Transverse colon (tissue), 3 donors: ENCODE results near the gene NR2F1-AS1.

ENCODE experiments used
- EP300 ChIP-seq: sonication (generic); formaldehyde crosslinking; IDR thresholded peaks from one replicate; pipeline ENCODE4 v1.6.1; 2017; ENCODE audit warnings: antibody characterized with exemption, low read depth
- TF ChIP-seq, protein P1 (sequence below), 5 experiments: fragments of 200-600 bp in 3 of 5; fragments of 450-650 bp in 2 of 5; sonication (generic) in 3 of 5; IDR thresholded peaks; 1 replicate in 2 of 5; 2 replicates in 3 of 5; pipeline ENCODE4 v1.5.1; 2016 to 2017; ENCODE audit warnings: antibody characterized with exemption in 5 of 5, inconsistent platforms in 3 of 5, mild to moderate bottlenecking in 2 of 5, moderate library complexity in 1 of 5

DNA sequence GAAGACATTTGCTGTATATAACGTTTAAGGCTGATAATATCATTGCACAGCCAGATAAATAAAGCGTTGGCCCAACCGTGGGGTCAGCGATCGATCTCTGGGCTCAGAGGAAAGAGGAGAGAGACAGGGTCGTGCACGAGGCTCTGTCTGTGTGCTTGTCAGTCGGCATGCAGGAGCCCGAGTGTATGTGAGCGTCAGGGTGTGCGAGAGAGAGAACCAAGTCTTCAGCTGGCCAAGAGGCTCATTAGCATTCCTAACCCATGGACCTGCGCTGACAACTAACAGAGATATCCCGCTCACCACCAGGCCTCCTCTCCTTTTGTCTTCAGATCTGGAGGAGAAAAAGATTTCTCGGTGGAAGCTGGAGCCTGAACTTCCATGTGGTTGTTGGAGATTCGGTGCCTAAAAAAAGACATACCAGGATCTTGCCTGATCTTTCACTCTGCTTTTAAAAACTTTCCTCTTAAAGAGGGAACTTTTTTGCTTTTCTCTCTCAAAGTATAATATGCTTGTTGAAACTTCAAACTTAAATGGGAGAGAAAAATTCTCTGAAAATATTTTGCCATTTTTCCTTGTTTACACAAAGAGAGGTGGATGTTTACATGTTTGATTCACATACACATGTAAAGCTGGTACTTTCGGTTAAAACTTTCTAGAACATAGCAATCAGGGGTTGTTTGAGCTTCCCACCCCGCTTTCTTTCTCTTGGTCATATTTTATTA, 18.5 kb upstream of the NR2F1-AS1 start:
- TF ChIP-seq, protein P1, sequence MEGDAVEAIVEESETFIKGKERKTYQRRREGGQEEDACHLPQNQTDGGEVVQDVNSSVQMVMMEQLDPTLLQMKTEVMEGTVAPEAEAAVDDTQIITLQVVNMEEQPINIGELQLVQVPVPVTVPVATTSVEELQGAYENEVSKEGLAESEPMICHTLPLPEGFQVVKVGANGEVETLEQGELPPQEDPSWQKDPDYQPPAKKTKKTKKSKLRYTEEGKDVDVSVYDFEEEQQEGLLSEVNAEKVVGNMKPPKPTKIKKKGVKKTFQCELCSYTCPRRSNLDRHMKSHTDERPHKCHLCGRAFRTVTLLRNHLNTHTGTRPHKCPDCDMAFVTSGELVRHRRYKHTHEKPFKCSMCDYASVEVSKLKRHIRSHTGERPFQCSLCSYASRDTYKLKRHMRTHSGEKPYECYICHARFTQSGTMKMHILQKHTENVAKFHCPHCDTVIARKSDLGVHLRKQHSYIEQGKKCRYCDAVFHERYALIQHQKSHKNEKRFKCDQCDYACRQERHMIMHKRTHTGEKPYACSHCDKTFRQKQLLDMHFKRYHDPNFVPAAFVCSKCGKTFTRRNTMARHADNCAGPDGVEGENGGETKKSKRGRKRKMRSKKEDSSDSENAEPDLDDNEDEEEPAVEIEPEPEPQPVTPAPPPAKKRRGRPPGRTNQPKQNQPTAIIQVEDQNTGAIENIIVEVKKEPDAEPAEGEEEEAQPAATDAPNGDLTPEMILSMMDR (IDR thresholded peaks at IDR 0.05), result no peak
- TF ChIP-seq EP300, result no peak
